Neural progenitor cell (in vitro differentiated cells): Measurements from ENCODE around the gene PTPRN2. TPM values are rescaled to one million over a fixed set of nuclear protein-coding genes. Genes with fewer than 3 reads are reported as not detected.

Source experiments
- DNase-seq: peaks from one replicate; pipeline ENCODE4 v3.0.0-alpha.2; 2016; ENCODE audit warnings: low spot score
- H2AFZ ChIP-seq: fragments of 200-600 bp; sonication (generic); replicated peaks from 2 replicates; pipeline ENCODE4 v1.6.1; 2016; ENCODE audit warnings: antibody characterized with exemption
- H3F3A ChIP-seq: fragments of 200-600 bp; sonication (generic); 2 replicates; pipeline ENCODE4 v1.6.1; 2016; ENCODE audit warnings: antibody characterized with exemption, low read depth
- H3K27ac ChIP-seq: fragments of 200-600 bp; sonication (generic); 2 replicates; pipeline ENCODE4 v1.5.1; 2016; ENCODE audit warnings: mild to moderate bottlenecking
- H3K27me3 ChIP-seq: fragments of 200-600 bp; sonication (generic); 2 replicates; pipeline ENCODE4 v1.6.1; 2016; ENCODE audit warnings: mild to moderate bottlenecking, moderate library complexity
- H3K36me3 ChIP-seq: fragments of 200-600 bp; sonication (generic); 2 replicates; pipeline ENCODE4 v1.5.1; 2016
- H3K4me1 ChIP-seq: fragments of 200-600 bp; sonication (generic); 2 replicates; pipeline ENCODE4 v1.6.1; 2016; ENCODE audit warnings: mixed run types
- H3K4me2 ChIP-seq: fragments of 200-600 bp; sonication (generic); 2 replicates; pipeline ENCODE4 v1.6.1; 2016
- H3K4me3 ChIP-seq: fragments of 200-600 bp; sonication (generic); 2 replicates; pipeline ENCODE4 v1.5.1; 2016
- H3K79me2 ChIP-seq: fragments of 200-600 bp; sonication (generic); 2 replicates; pipeline ENCODE4 v1.6.1; 2016; ENCODE audit warnings: low read depth
- H3K9ac ChIP-seq: fragments of 200-600 bp; sonication (generic); 2 replicates; pipeline ENCODE4 v1.6.1; 2016
- H3K9me3 ChIP-seq: fragments of 200-600 bp; sonication (generic); 2 replicates; pipeline ENCODE4 v1.5.1; 2016; ENCODE audit warnings: low read depth
- H4K20me1 ChIP-seq: fragments of 200-600 bp; sonication (generic); 2 replicates; pipeline ENCODE4 v1.6.1; 2016; ENCODE audit warnings: low read depth
- H3K27ac Mint-ChIP-seq: 3 replicates; pipeline ENCODE4 v1.8.0; 2021; ENCODE audit warnings: mixed read lengths
- H3K27me3 Mint-ChIP-seq: 2 replicates; pipeline ENCODE4 v1.8.0; 2022; ENCODE audit warnings: low read depth, mild to moderate bottlenecking, inconsistent platforms, moderate library complexity, mixed read lengths; ENCODE audit not compliant: insufficient read depth
- H3K36me3 Mint-ChIP-seq: 3 replicates; pipeline ENCODE4 v1.8.0; 2021; ENCODE audit warnings: mixed read lengths
- H3K4me1 Mint-ChIP-seq: 3 replicates; pipeline ENCODE4 v1.8.0; 2021; ENCODE audit warnings: mixed read lengths
- H3K4me3 Mint-ChIP-seq: 3 replicates; pipeline ENCODE4 v1.8.0; 2021; ENCODE audit warnings: mild to moderate bottlenecking, moderate library complexity, mixed read lengths
- H3K9me3 Mint-ChIP-seq: 3 replicates; pipeline ENCODE4 v1.8.0; 2020; ENCODE audit warnings: mixed read lengths
- CTCF ChIP-seq: fragments of 200-600 bp; sonication (generic); IDR thresholded peaks from 2 replicates; pipeline ENCODE4 v1.5.1; 2017; ENCODE audit warnings: antibody characterized with exemption, mild to moderate bottlenecking
- EZH2 ChIP-seq: fragments of 200-600 bp; sonication (generic); IDR thresholded peaks from 2 replicates; pipeline ENCODE4 v1.6.1; 2017; ENCODE audit warnings: antibody characterized with exemption, mild to moderate bottlenecking, moderate library complexity
- EZH2phosphoT487 ChIP-seq: fragments of 200-600 bp; sonication (generic); IDR thresholded peaks from 2 replicates; pipeline ENCODE4 v1.6.1; 2017; ENCODE audit warnings: antibody characterized with exemption
- total RNA-seq: library from RNA; depleted of rRNA; stranded (reverse); fragments of >200 nt; gene quantifications from 2 replicates; pipeline ENCODE4 v1.2.3, GENCODE V29; 2015; ENCODE audit warnings: low replicate concordance

PTPRN2 gene
- total RNA-seq, 1 donor from 2014 or later = 3.0 TPM

- Histone ChIP-seq H3K9ac (no peak overlapping the region), H3K27me3 (no peaks in the 10 kb centered on the region), H3K36me3 (no peaks in the 10 kb centered on the region), H3K4me2 (peak overlapping the region; percentile 58), H3K79me2 (no peaks in the 10 kb centered on the region), H3K27ac (no peak overlapping the region), H2AFZ (no peak overlapping the region), H4K20me1 (no peaks in the 10 kb centered on the region), H3F3A (peaks cover 7% of the 10 kb centered on the region), H3K4me3 (no peak overlapping the region), H3K9me3 (no peaks in the 10 kb centered on the region), H3K4me1 (peaks cover 10% of the 10 kb centered on the region)
- Mint-ChIP-seq H3K4me1 (peaks cover 33% of the 10 kb centered on the region), H3K27me3 (peaks cover 15% of the 10 kb centered on the region), H3K36me3 (no peaks in the 10 kb centered on the region), H3K4me3 (peak overlapping the region; percentile 52), H3K27ac (peak overlapping the region; percentile 96), H3K9me3 (peaks cover 6% of the 10 kb centered on the region)
- TF ChIP-seq CTCF (no peak), EZH2 (no peak), EZH2phosphoT487 (no peak)
- no peak for DNase-seq
Measured at GRCh38 chr7:157794746-157795065, 792.9 kb downstream of the PTPRN2 start.

GRCh38 chr7:157793973-157794745 lies 793.5 kb downstream of the PTPRN2 start:
- H3K4me3 ChIP-seq = no peak overlapping the region
- H3F3A ChIP-seq = peaks cover 7% of the 10 kb centered on the region
- no peaks in the 10 kb centered on the region for H3K36me3 ChIP-seq
- no peaks in the 10 kb centered on the region for H3K27me3 ChIP-seq
- no peak overlapping the region for H3K9ac ChIP-seq
- TF ChIP-seq EZH2phosphoT487 = no peak
- TF ChIP-seq EZH2 = no peak
- TF ChIP-seq CTCF = no peak
- no peaks in the 10 kb centered on the region for H4K20me1 ChIP-seq
- no peaks in the 10 kb centered on the region for H3K9me3 ChIP-seq
- Mint-ChIP-seq H3K36me3 (no peaks in the 10 kb centered on the region), H3K27ac (peak overlapping the region; percentile 96), H3K9me3 (peaks cover 6% of the 10 kb centered on the region), H3K4me1 (peaks cover 33% of the 10 kb centered on the region), H3K27me3 (peaks cover 15% of the 10 kb centered on the region), H3K4me3 (peak overlapping the region; percentile 52)
- H3K79me2 ChIP-seq = no peaks in the 10 kb centered on the region
- H2AFZ ChIP-seq = peak overlapping the region; percentile 26
- H3K4me1 ChIP-seq = peaks cover 10% of the 10 kb centered on the region
- peak; percentile 65 for DNase-seq
- peak overlapping the region; percentile 58 for H3K4me2 ChIP-seq
- H3K27ac ChIP-seq = no peak overlapping the region

GRCh38 chr7:157793087-157793353 lies 794.6 kb downstream of the PTPRN2 start:
- Histone ChIP-seq H3K9ac (no peak overlapping the region), H3K27me3 (no peaks in the 10 kb centered on the region), H3K4me1 (peaks cover 10% of the 10 kb centered on the region), H3K4me2 (no peak overlapping the region), H2AFZ (no peak overlapping the region), H3K4me3 (no peak overlapping the region), H3K9me3 (no peaks in the 10 kb centered on the region), H3K36me3 (no peaks in the 10 kb centered on the region), H3K79me2 (no peaks in the 10 kb centered on the region), H3K27ac (no peak overlapping the region), H3F3A (peaks cover 7% of the 10 kb centered on the region), H4K20me1 (no peaks in the 10 kb centered on the region)
- Mint-ChIP-seq H3K27ac (no peak overlapping the region), H3K4me3 (peak overlapping the region; percentile 41), H3K27me3 (peaks cover 13% of the 10 kb centered on the region), H3K36me3 (no peaks in the 10 kb centered on the region), H3K9me3 (peaks cover 6% of the 10 kb centered on the region), H3K4me1 (peaks cover 33% of the 10 kb centered on the region)
- DNase-seq = no peak
- TF ChIP-seq EZH2phosphoT487 = no peak
- no peak for TF ChIP-seq EZH2
- no peak for TF ChIP-seq CTCF
